GM12873 (cell line): Measurements from ENCODE around the gene METAP2.

Experiments used
- TF ChIP-seq, protein P1 (sequence below): IDR thresholded peaks from 2 replicates; pipeline ENCODE4 v1.5.1; 2012; ENCODE audit warnings: low read depth, mild to moderate bottlenecking, moderate library complexity, low read length, control low read depth; ENCODE audit not compliant: insufficient read depth; ENCODE audit errors: missing control alignments

Gene METAP2

DNA sequence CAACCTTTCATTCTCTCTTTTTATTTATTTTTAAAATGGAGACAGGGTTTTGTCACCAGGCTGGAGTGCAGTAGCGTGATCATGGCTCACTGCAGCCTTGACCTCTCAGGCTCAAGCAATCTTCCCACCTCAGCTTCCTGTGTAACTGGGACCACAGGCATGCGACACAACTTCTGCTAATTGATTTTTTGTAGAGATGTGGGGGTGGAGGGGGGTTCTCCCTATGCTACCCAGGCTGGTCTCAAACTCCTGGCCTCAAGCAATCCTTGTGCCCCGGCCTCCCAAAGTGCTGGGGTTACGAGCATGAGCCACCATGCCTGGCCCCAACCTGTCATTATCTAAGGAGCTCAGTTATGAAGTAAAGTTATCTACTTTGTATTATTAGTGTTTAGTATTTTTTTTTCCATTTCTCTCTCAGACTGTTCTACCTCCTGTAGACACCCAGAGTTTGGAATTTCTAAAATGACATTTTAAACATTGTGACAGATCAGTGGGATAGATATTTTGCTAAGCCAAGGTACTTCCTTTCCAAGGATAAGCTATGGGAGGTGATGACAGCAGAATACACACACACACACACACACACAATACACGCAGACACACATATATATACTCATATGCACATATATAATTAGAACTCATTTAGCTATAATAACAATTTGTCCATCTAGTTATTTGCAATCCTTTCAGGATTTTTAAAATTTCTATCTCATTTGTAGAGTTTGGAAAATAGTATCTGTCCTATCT lies 79.4 kb downstream of the METAP2 start:
- TF ChIP-seq, protein P1, sequence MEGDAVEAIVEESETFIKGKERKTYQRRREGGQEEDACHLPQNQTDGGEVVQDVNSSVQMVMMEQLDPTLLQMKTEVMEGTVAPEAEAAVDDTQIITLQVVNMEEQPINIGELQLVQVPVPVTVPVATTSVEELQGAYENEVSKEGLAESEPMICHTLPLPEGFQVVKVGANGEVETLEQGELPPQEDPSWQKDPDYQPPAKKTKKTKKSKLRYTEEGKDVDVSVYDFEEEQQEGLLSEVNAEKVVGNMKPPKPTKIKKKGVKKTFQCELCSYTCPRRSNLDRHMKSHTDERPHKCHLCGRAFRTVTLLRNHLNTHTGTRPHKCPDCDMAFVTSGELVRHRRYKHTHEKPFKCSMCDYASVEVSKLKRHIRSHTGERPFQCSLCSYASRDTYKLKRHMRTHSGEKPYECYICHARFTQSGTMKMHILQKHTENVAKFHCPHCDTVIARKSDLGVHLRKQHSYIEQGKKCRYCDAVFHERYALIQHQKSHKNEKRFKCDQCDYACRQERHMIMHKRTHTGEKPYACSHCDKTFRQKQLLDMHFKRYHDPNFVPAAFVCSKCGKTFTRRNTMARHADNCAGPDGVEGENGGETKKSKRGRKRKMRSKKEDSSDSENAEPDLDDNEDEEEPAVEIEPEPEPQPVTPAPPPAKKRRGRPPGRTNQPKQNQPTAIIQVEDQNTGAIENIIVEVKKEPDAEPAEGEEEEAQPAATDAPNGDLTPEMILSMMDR = no peak

DNA sequence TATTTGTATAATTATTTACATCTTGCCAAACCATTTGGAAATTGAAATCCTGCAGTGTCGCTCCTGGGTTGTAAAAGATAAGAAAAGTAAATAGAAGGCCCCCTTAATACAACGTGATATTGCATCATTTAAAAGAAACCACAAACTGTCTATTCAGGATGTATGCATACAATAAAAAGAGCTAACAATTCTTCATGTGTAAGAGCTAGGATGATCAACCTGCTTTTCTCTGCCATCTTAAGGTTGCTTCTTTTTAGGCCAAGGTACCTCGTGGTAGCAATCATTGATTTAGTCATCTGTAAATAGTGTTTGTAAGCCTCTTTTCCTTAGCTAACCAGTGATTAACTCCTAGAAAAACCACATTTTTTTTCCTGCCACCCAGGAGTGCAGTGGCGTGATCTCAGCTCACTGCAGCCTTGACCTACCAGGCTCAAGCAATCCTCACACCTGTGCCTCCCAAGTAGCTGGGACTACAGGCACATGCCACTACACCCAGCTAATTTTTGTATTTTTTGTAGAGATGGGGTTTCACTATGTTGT lies 80.7 kb downstream of the METAP2 start:
- TF ChIP-seq, protein P1 = no peak

DNA sequence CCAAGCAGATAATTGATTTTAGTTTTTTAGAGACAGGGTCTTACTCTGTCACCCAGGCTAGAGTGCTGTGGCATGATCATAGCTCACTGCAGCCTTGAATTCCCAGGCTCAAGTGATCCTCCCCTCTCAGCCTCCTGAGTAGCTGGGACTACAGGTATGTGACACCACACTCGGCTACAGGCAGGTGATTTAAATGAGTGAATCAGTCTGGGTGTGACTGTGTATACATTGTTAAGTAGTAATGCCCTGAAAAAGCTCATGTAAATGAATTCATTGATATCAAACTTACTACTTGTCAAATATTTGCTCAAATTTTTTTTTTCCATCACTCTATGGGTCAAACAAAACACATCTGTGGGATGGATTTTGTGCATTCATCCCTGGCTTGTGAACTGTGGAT lies 83.7 kb downstream of the METAP2 start:
- TF ChIP-seq, protein P1 = no peak
